22Rv1 (cell line): ENCODE measurements around the gene KIAA0513.

ENCODE experiments used
- ZFX ChIP-seq: fragments of 450-650 bp; IDR thresholded peaks from 2 replicates; pipeline ENCODE4 v1.6.1; 2017; ENCODE audit warnings: antibody characterized with exemption, borderline replicate concordance
- TF ChIP-seq, protein P1 (sequence below): fragments of 450-650 bp; IDR thresholded peaks from 2 replicates; pipeline ENCODE4 v1.5.1; 2017; ENCODE audit warnings: mild to moderate bottlenecking

DNA sequence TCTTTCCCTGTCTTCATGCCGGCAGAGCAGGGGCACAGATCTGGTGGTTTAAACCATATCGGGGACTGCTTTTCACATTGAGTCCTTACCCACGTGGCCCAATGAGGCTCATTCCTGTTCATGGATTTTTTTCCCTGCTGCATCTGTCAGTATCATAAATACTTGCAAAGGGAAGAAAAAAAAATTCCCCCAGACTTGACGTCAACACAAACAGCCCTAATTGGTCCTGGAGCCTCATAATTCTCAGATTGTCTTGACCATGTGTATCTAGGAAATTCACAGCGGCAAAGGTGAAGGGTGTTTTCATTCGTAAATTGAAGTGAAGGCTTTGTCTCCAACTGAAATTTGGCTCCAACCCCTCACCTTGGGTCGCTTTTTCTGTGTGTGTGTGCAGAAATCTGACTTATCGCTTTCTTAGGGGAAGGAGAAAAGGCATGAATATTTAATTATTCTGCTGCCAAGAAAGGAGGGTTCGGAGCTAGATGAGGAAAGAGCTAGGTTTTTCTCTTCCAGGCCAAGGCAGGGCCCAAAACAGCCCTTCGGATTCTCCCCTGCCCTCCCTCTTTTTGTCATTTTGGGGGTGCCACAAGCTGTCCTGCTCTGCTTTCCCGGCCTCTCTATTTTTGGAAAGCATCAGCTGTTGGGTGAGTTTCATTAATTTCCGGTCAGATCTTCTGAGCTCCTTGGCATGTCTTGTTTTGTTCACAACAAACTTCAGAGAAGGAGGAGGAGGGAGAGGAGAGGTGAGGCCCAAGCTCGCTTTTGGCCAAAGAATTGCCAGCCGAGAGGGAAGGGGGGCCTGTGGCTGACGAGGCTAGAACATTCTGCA lies 102.5 kb downstream of the KIAA0513 start:
- TF ChIP-seq, protein P1, sequence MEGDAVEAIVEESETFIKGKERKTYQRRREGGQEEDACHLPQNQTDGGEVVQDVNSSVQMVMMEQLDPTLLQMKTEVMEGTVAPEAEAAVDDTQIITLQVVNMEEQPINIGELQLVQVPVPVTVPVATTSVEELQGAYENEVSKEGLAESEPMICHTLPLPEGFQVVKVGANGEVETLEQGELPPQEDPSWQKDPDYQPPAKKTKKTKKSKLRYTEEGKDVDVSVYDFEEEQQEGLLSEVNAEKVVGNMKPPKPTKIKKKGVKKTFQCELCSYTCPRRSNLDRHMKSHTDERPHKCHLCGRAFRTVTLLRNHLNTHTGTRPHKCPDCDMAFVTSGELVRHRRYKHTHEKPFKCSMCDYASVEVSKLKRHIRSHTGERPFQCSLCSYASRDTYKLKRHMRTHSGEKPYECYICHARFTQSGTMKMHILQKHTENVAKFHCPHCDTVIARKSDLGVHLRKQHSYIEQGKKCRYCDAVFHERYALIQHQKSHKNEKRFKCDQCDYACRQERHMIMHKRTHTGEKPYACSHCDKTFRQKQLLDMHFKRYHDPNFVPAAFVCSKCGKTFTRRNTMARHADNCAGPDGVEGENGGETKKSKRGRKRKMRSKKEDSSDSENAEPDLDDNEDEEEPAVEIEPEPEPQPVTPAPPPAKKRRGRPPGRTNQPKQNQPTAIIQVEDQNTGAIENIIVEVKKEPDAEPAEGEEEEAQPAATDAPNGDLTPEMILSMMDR, result no peak
- TF ChIP-seq ZFX, result no peak
